ENCODE data around the gene BAZ1B. TPM values are rescaled to one million over a fixed set of nuclear protein-coding genes. Genes with fewer than 3 reads are reported as not detected.

BAZ1B gene
- total RNA-seq, 1 experiment from 2014 or later = 44.6 TPM

GRCh38 chr7:73565675-73566340 lies 43.7 kb upstream of the BAZ1B start:
- Mint-ChIP-seq H3K36me3 (ENCODE audit: insufficient read depth, unreplicated experiment) (peaks cover 23% of the 10 kb centered on the region), H3K9me3 (ENCODE audit: low read depth, unreplicated experiment) (no peaks in the 10 kb centered on the region), H3K4me3 (ENCODE audit: low read depth, unreplicated experiment) (no peak overlapping the region), H3K4me1 (ENCODE audit: low read depth, unreplicated experiment) (peaks cover 2% of the 10 kb centered on the region), H3K27ac (ENCODE audit: unreplicated experiment) (no peak overlapping the region), H3K27me3 (ENCODE audit: unreplicated experiment) (no peaks in the 10 kb centered on the region)
- no TSS peak for BruUV-seq (replicated peaks)
- CTCF ChIA-PET = no interaction called here
- TF ChIP-seq CTCF (IDR thresholded peaks at IDR 0.05; ENCODE audit: unreplicated experiment) = no peak
- intact Hi-C loops (cut with micrococcal nuclease; ENCODE audit: unreplicated experiment) = no loop called here
- no peak for DNase-seq

DNA sequence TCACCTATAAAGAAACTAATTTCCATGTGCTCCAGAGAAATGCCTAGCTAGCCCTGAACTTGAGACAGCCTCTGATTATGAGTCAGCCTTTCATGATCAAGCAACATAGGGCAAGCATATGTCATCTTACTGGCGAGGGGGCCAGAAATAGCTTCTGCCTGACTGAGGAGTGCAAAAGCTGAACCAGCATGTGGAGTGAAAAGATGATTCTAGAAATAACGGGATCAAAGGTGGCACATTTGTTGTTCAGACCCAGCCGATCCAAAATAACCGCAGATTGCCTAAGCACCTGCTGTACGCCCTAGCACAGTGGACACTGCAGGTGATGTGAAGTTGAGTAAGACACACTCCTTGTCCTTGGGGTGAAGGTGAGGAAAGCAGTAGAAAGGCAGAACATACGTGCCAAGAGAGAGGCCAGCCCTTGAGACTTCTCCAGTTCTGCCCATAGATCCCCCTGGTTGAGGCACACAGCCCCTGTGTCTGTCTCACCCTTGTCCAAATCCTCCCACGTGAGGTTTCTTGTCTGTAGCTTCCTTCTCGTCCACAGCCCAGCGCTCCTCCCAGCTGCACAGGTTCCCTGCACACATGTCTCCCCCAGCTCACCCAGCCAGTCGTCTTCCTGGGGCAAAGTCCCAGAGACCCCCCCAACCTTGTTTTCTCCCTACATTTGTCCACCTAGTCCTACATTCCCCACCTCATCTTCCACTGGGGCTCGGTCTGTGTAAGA lies 38.2 kb upstream of the BAZ1B start:
- Mint-ChIP-seq H3K4me1 (ENCODE audit: low read depth, unreplicated experiment) (peaks cover 18% of the 10 kb centered on the region), H3K27me3 (ENCODE audit: unreplicated experiment) (no peaks in the 10 kb centered on the region), H3K4me3 (ENCODE audit: low read depth, unreplicated experiment) (no peak overlapping the region), H3K27ac (ENCODE audit: unreplicated experiment) (no peak overlapping the region), H3K9me3 (ENCODE audit: low read depth, unreplicated experiment) (no peaks in the 10 kb centered on the region), H3K36me3 (ENCODE audit: insufficient read depth, unreplicated experiment) (peaks cover 31% of the 10 kb centered on the region)
- intact Hi-C loops (cut with micrococcal nuclease; ENCODE audit: unreplicated experiment) = no loop called here
- TF ChIP-seq CTCF (IDR thresholded peaks at IDR 0.05; ENCODE audit: unreplicated experiment) = no peak
- DNase-seq = no peak
- BruUV-seq (replicated peaks) = no TSS peak
- CTCF ChIA-PET = interaction anchor here (0.6 kb wide), 1 partner anchor 15 kb away, joined by 3 read pairs; no protein-coding TSS in a partner anchor

DNA sequence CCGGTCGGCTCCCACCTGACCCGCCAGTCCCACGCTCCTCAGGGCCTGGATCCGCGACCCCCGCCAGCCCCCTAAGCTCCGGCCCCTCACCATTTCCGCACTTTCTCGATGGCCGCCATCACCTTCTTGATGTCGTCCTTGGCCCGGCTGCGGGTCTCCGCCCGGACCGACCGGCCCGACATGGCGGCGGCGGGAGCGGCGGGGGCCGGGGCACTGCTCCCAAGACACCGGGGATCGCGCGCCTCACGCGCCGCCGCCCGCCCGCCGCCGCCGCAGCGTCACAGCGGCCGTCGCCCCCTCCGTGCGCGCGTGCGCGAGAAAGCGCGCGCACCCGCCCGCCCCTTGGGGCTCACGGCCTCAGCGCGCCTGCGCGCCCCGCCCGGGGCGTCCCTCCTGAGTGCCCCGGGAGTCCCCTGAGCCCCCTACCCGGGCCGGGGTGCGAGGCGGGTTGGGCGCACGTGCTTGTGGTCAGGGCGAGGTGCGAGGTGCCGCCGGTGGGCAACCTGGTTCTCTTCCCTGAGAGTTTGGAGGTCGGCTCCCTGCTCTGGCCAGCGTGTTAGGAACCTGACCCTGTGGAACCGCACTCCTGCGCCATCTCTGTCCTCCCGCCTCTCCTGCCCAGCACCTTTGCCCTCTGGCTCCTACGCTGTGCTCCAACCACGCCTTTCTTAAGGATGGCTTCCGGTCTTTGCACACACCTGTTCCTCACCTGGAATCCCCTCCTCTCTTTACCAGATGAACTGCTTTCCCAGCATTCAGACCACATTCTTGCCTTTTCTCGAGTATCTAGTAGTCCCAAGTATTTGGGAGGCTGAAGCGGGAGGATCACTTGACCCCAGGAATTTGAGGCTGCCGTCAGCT lies 35.5 kb upstream of the BAZ1B start, which contains the start of gene BCL7B:
TSS of gene BCL7B (minus strand) at position 294 of the 861 bp plus-strand sequence. CDS start at position 182, 112 bp downstream.
- Mint-ChIP-seq H3K27me3 (ENCODE audit: unreplicated experiment) (no peaks in the 10 kb centered on the region), H3K36me3 (ENCODE audit: insufficient read depth, unreplicated experiment) (peaks cover 46% of the 10 kb centered on the region), H3K4me3 (ENCODE audit: low read depth, unreplicated experiment) (peak within 1 kb of the TSS; percentile 74), H3K9me3 (ENCODE audit: low read depth, unreplicated experiment) (no peaks in the 10 kb centered on the region), H3K27ac (ENCODE audit: unreplicated experiment) (peak within 1 kb of the TSS; percentile 97), H3K4me1 (ENCODE audit: low read depth, unreplicated experiment) (peaks cover 23% of the 10 kb centered on the region)
- CTCF ChIA-PET = interaction anchor here (1.5 kb wide), 1 partner anchor 37 kb away, joined by 3 read pairs; no protein-coding TSS in a partner anchor
- no peak for TF ChIP-seq CTCF (IDR thresholded peaks at IDR 0.05; ENCODE audit: unreplicated experiment)
- intact Hi-C loops (cut with micrococcal nuclease; ENCODE audit: unreplicated experiment) = no loop called here
- TSS peak; percentile 82 for BruUV-seq (replicated peaks)
- DNase-seq = peak; percentile 73

GRCh38 chr7:73557108-73557396 lies 35.0 kb upstream of the BAZ1B start:
- TF ChIP-seq CTCF (IDR thresholded peaks at IDR 0.05; ENCODE audit: unreplicated experiment) = no peak
- peak overlapping the region; percentile 97 for H3K27ac Mint-ChIP-seq (ENCODE audit: unreplicated experiment)
- CTCF ChIA-PET = interaction anchor here (0.6 to 1.5 kb wide), 2 partner anchors 37 to 50 kb away, joined by 3 to 4 read pairs; no protein-coding TSS in a partner anchor
- peaks cover 49% of the 10 kb centered on the region for H3K36me3 Mint-ChIP-seq (ENCODE audit: insufficient read depth, unreplicated experiment)
- BruUV-seq (replicated peaks) = no TSS peak
- peaks cover 23% of the 10 kb centered on the region for H3K4me1 Mint-ChIP-seq (ENCODE audit: low read depth, unreplicated experiment)
- no peaks in the 10 kb centered on the region for H3K9me3 Mint-ChIP-seq (ENCODE audit: low read depth, unreplicated experiment)
- DNase-seq = peak; percentile 94
- intact Hi-C loops (cut with micrococcal nuclease; ENCODE audit: unreplicated experiment) = no loop called here
- peak overlapping the region; percentile 74 for H3K4me3 Mint-ChIP-seq (ENCODE audit: low read depth, unreplicated experiment)
- H3K27me3 Mint-ChIP-seq (ENCODE audit: unreplicated experiment) = no peaks in the 10 kb centered on the region

Measured in Calu3 (cell line).